ENCODE measurements around the gene ITGA2. TPM values are rescaled to one million over a fixed set of nuclear protein-coding genes. Genes with fewer than 3 reads are reported as not detected.

ITGA2 gene
- total and polyA plus RNA-seq, 9 of the 15 experiments (the other 6 are each of a cell fraction or from before 2014, with no cell fraction given) = 0.01 to 0.09 (median 0.03) TPM; not detected in 5

DNA sequence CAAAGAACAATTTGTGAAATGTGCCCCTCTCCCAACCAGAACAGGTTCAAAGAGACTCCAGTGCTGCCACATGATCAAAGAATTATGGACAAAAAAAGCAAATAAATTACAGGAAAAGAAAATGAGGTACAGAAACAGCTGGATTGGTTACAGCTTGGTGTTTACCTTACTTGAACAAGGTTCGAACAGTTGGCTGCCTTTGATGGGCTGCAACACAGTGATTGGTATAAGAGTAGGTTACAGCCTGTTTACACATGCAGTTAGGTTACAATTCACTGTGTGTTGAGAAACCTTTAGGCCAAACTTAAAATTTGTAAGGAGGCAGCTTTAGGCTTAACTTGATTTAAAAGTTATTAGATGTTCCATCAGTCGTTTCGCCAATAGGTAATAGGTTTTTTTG is 123.8 kb downstream of the ITGA2 start:
- WGBS (ENCODE audit: insufficient coverage, low coverage, missing lambda C conversion rate) = 100% methylated on average over 3 of the region's 3 CpGs
- no peak overlapping the region for H3K4me2 ChIP-seq (ENCODE audit: insufficient read depth, low read length)
- FAIRE-seq (no peak), ATAC-seq (no peak), DNase-seq (ENCODE audit: extremely low read depth in 1 of 4, low spot score in 3 of 4) (no peak)
- H3K27ac ChIP-seq (ENCODE audit: extremely low read depth, low read depth, low read length) = no peak overlapping the region
- H3K9me1 ChIP-seq (ENCODE audit: control insufficient read depth, insufficient read depth, low read length) = no peaks in the 10 kb centered on the region
- no peak overlapping the region for H3K4me3 ChIP-seq
- H3K9me3 ChIP-seq (replicated peaks; ENCODE audit: control insufficient read depth, insufficient read depth, low read depth, low read length) = no peaks in the 10 kb centered on the region; the same call in 1 of the 2 replicates
- H3K4me1 ChIP-seq (replicated peaks in 1 of 2; ENCODE audit: control insufficient read depth in 2 of 2, insufficient read depth in 2 of 2, low read length in 2 of 2) = peaks cover 5 to 13% of the 10 kb centered on the region in 2 experiments; a peak in 2 of 5 replicates
- POLR2A ChIA-PET = no interaction called here
- in situ Hi-C loops (cut with MboI) = no loop called here
- intact Hi-C loops (cut with micrococcal nuclease) = no loop called here
- H2AFZ ChIP-seq (ENCODE audit: low read depth, low read length) = no peak overlapping the region
- TF ChIP-seq ZEB2 (IDR thresholded peaks at IDR 0.05) (no peak), SP2 (IDR thresholded peaks at IDR 0.05; ENCODE audit: extremely low read depth, low read depth, low read length, poor library complexity, severe bottlenecking) (no peak), FOXJ3 (CRISPR knock-in tag; IDR thresholded peaks at IDR 0.05) (no peak), FOSL1 (tag; conservative IDR thresholded peaks at IDR 0.05) (no peak), RB1 (IDR thresholded peaks at IDR 0.05; ENCODE audit: low read depth) (no peak), ZBTB8A (IDR thresholded peaks at IDR 0.05; ENCODE audit: partially characterized antibody) (no peak)
- no peak overlapping the region for H3K9ac ChIP-seq (ENCODE audit: insufficient read depth in 1 of 2, low read depth in 2 of 2, low read length in 2 of 2)
- H3K36me3 ChIP-seq (ENCODE audit: control insufficient read depth, insufficient read depth, low read length) = no peaks in the 10 kb centered on the region
- no peaks in the 10 kb centered on the region for H3K27me3 ChIP-seq (ENCODE audit: control insufficient read depth in 2 of 2, insufficient read depth in 2 of 2, low read length in 2 of 2)
- peaks cover 28% of the 10 kb centered on the region for H3K79me2 ChIP-seq (ENCODE audit: control insufficient read depth, insufficient read depth, low read length)
- BruUV-seq (replicated peaks) = no TSS peak
- H4K20me1 ChIP-seq (replicated peaks; ENCODE audit: control insufficient read depth, insufficient read depth, low read length) = no peaks in the 10 kb centered on the region
- CTCF ChIA-PET (ENCODE audit: low intra/inter-chr PET ratio) = interaction anchor here (0.6 kb wide), 1 partner anchor 328 kb away, joined by 3 read pairs; no protein-coding TSS in a partner anchor

DNA sequence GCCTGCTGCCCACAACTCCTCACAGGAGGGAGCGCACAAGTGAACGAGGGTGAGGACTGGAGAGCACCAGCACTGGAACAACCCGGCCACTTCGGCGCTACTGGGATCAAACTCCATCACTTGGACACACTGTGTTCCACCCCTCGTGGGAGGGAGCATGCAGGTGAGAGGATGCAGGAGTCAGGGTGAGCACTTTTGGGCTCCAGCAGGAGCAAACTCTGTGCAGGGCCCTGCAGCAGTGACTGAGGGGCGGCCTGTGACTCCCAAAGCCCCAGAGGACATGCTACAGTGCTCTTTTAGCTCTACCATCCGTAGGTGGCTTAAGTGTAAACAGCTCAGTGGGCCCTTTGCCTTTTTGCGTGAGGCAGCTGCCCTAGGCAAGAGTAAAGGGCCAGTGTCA is 124.8 kb downstream of the ITGA2 start:
- Histone ChIP-seq H3K9ac (ENCODE audit: insufficient read depth in 1 of 2, low read depth in 2 of 2, low read length in 2 of 2) (no peak overlapping the region), H3K27me3 (ENCODE audit: control insufficient read depth in 2 of 2, insufficient read depth in 2 of 2, low read length in 2 of 2) (no peaks in the 10 kb centered on the region), H3K9me3 (replicated peaks; ENCODE audit: control insufficient read depth, insufficient read depth, low read depth, low read length) (no peaks in the 10 kb centered on the region; the same call in 1 of the 2 replicates), H2AFZ (ENCODE audit: low read depth, low read length) (no peak overlapping the region), H3K79me2 (ENCODE audit: control insufficient read depth, insufficient read depth, low read length) (peaks cover 19% of the 10 kb centered on the region), H3K27ac (ENCODE audit: extremely low read depth, low read depth, low read length) (no peak overlapping the region), H4K20me1 (replicated peaks; ENCODE audit: control insufficient read depth, insufficient read depth, low read length) (no peaks in the 10 kb centered on the region), H3K4me1 (replicated peaks in 1 of 2; ENCODE audit: control insufficient read depth in 2 of 2, insufficient read depth in 2 of 2, low read length in 2 of 2) (peaks cover 11 to 17% of the 10 kb centered on the region in 2 experiments; a peak in 4 of 5 replicates), H3K4me2 (ENCODE audit: insufficient read depth, low read length) (no peak overlapping the region), H3K36me3 (ENCODE audit: control insufficient read depth, insufficient read depth, low read length) (no peaks in the 10 kb centered on the region), H3K9me1 (ENCODE audit: control insufficient read depth, insufficient read depth, low read length) (no peaks in the 10 kb centered on the region), H3K4me3 (no peak overlapping the region)
- no peak for FAIRE-seq
- WGBS (ENCODE audit: insufficient coverage, low coverage, missing lambda C conversion rate) = 81% methylated on average over 9 of the region's 9 CpGs
- no peak for DNase-seq (ENCODE audit: extremely low read depth in 1 of 4, low spot score in 3 of 4)
- ATAC-seq = no peak
- no TSS peak for BruUV-seq (replicated peaks)
- intact Hi-C loops (cut with micrococcal nuclease) = no loop called here
- CTCF ChIA-PET (ENCODE audit: low intra/inter-chr PET ratio) = no interaction called here
- in situ Hi-C loops (cut with MboI) = no loop called here
- POLR2A ChIA-PET = no interaction called here
- no peak for TF ChIP-seq ERF (CRISPR knock-in tag; IDR thresholded peaks at IDR 0.05)
- no peak for TF ChIP-seq TFAM (CRISPR knock-in tag; conservative IDR thresholded peaks at IDR 0.05)
- no peak for TF ChIP-seq PTBP1 (IDR thresholded peaks at IDR 0.05; ENCODE audit: low read depth, low read length)
- TF ChIP-seq KAT7 (CRISPR knock-in tag; IDR thresholded peaks at IDR 0.05; ENCODE audit: borderline replicate concordance) = no peak
- no peak for TF ChIP-seq MCM7 (IDR thresholded peaks at IDR 0.05)
- no peak for TF ChIP-seq RAD21 (CRISPR knock-in tag; conservative IDR thresholded peaks at IDR 0.05 in 1 of 2, IDR thresholded peaks at IDR 0.05 in 1 of 2)
- no peak for TF ChIP-seq GATAD2A (IDR thresholded peaks at IDR 0.05)
- no peak for TF ChIP-seq RCOR1 (IDR thresholded peaks at IDR 0.05; ENCODE audit: borderline replicate concordance in 1 of 2, low read depth in 2 of 2, low read length in 2 of 2)

Measured in K562 (cell line).